Bronchial epithelial cell (primary cell): Measurements from ENCODE around the gene DCC. TPM values are rescaled to one million over a fixed set of nuclear protein-coding genes. Genes with fewer than 3 reads are reported as not detected.

ENCODE experiments used
- DNase-seq: peaks from one replicate; pipeline ENCODE4 v3.0.0-alpha.2; 2010; ENCODE audit warnings: low read depth
- FAIRE-seq: peaks from 2 replicates; lab custom pipeline; 2011; peaks lifted over from hg19 to GRCh38; lab: Jason Lieb, UNC
- H3K27me3 ChIP-seq: 2 replicates; pipeline ENCODE4 v1.5.1; 2011; ENCODE audit warnings: low read length; ENCODE audit not compliant: control insufficient read depth, insufficient read depth
- H3K36me3 ChIP-seq: 2 replicates; pipeline ENCODE4 v1.5.1; 2011; ENCODE audit warnings: low read length; ENCODE audit not compliant: control insufficient read depth, insufficient read depth
- H3K4me3 ChIP-seq: 2 replicates; pipeline ENCODE4 v1.5.1; 2011; ENCODE audit warnings: mild to moderate bottlenecking, low read depth, low read length, control low read depth
- total RNA-seq: library from RNA; depleted of rRNA; stranded (reverse); fragments of >200 nt; gene quantifications from 2 replicates; pipeline ENCODE4 v1.2.1, GENCODE V29; 2014
- TF ChIP-seq, protein P1 (sequence below): IDR thresholded peaks from 2 replicates; pipeline ENCODE4 v1.5.1; 2011; ENCODE audit warnings: mild to moderate bottlenecking, moderate library complexity, low read length, control low read depth, inconsistent platforms; ENCODE audit not compliant: insufficient read depth, severe bottlenecking

Gene DCC
- total RNA-seq, 1 donor from 2014 or later = not detected

DNA sequence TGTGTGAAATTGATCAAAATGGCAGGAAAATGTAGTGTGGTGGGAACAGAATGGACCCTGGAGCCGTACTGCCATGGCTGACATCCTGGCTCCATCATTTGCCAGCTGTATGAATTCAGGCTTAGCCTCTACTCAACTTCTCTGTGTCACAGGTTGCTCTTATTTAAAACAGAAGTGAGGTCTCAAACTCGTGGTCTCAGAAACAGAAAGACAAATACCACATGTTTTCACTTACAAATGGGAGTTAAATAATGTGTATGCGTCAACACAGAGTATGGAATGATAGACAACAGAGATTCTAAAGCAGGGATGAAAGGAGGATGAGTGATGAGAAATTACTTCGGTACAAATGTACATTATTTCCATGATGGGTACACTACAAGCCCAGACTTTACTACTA is 227.4 kb downstream of the DCC start:
- H3K4me3 ChIP-seq = no peak overlapping the region
- FAIRE-seq (no peak), DNase-seq (no peak)
- TF ChIP-seq, protein P1, sequence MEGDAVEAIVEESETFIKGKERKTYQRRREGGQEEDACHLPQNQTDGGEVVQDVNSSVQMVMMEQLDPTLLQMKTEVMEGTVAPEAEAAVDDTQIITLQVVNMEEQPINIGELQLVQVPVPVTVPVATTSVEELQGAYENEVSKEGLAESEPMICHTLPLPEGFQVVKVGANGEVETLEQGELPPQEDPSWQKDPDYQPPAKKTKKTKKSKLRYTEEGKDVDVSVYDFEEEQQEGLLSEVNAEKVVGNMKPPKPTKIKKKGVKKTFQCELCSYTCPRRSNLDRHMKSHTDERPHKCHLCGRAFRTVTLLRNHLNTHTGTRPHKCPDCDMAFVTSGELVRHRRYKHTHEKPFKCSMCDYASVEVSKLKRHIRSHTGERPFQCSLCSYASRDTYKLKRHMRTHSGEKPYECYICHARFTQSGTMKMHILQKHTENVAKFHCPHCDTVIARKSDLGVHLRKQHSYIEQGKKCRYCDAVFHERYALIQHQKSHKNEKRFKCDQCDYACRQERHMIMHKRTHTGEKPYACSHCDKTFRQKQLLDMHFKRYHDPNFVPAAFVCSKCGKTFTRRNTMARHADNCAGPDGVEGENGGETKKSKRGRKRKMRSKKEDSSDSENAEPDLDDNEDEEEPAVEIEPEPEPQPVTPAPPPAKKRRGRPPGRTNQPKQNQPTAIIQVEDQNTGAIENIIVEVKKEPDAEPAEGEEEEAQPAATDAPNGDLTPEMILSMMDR = no peak
- H3K27me3 ChIP-seq = no peaks in the 10 kb centered on the region
- no peaks in the 10 kb centered on the region for H3K36me3 ChIP-seq

DNA sequence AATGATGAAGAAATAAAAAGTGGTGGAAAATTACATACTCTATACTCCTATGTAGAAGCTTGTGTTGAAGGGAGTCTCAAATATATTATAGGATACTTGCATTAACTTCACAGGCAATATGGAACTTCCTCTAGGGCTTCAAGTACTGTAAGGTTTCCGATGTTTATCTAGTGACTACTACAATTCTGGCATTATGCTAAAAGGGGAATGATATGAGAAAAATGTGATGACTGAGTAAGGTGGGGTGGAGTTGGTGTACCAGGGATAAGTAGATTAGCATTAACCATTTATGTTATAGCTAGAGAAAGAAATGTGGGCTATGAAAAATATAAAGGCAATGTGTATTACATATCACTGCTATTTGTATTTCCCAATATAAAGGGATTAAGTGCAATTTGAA is 229.5 kb downstream of the DCC start:
- Histone ChIP-seq H3K4me3 (no peak overlapping the region), H3K36me3 (no peaks in the 10 kb centered on the region), H3K27me3 (no peaks in the 10 kb centered on the region)
- FAIRE-seq (no peak), DNase-seq (peak; percentile 47)
- TF ChIP-seq, protein P1 = no peak

DNA sequence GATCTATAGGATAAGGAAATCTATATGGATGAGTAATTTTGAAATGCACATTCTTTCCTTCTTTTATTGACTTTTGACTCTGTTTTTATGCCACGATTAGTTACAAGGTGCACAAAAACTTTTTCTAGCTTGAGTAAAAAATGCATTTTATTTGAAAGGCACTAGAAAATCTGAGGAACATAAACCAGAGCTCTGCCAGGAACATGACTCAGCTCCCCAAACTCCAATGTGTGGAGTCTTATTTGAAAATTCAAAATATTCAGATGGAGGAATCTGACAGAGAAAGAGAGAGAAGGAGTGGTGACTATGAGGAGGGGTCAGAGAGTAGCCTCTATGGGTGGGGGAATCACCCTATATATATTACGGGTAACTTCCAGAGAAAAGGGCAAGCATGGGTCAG is 231.0 kb downstream of the DCC start:
- H3K36me3 ChIP-seq = no peaks in the 10 kb centered on the region
- H3K4me3 ChIP-seq = no peak overlapping the region
- DNase-seq (no peak), FAIRE-seq (no peak)
- H3K27me3 ChIP-seq = no peaks in the 10 kb centered on the region
- TF ChIP-seq, protein P1 = no peak

DNA sequence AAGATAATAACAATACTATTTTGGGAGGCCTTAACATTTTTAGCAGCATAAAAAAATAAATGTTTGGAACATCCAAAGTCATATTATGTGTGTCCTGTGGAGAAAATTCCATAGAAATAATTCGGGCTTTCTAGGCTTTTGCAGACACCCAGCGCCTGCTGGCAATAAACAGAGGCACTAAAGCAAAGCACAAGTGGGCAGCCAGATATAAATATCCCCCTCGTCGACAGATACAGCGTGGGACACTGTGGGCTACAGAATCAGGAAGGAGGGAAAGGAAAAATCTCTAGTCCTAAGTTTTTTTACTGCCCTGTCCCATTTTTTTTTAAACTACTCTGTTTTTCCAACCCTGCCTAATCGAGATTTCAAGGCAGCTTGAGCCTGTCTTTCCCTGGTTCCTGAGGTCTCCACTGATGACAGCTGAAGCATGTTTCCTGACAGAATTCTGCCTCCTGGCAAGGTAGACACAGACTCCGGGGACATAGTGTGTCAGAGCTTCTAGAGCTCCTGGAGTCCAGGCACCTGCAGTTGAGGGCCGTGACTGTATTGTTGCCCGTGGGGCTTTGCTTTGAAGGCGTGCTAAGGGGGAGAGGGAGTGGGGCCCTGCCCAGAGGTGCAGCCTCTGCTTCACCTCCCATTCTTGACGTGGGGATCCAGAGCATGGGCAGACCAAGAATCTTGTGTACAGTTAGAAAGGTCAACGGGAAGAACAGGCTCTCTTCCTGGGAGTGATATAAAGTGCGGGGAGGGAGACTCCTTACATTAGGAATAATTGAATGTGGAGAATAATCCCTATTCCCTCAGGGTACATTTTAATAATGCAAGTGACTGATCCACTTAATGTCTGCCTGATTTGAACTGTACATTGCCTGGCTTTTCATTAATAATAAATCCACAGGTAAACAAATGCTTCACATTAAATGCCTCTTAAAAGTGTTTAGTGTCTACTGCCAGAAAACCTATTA is 232.3 kb downstream of the DCC start:
- Histone ChIP-seq H3K4me3 (no peak overlapping the region), H3K36me3 (no peaks in the 10 kb centered on the region), H3K27me3 (no peaks in the 10 kb centered on the region)
- DNase-seq (no peak), FAIRE-seq (no peak)
- TF ChIP-seq, protein P1 = no peak

DNA sequence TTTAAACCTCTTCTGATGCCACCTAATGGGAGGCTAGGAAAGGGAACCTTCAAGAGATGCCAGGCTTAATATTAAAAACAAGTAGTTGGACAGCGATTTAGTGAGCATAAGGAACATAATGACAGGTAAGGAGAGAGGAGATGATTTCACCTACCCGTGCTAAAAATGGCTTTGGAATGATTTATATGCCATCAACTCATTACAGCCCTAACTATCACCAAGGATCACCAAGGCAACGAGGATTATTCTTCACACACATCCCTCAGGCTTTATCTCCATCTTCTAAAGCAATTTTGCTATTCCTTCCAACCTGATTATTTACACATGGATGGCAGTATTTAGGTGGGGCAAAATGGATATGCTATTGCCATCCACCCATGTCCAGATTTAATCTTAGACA is 237.8 kb downstream of the DCC start:
- FAIRE-seq = no peak

More for the DNA sequence above, 237.8 kb downstream of the DCC start:
- TF ChIP-seq, protein P1 = no peak
- Histone ChIP-seq H3K27me3 (no peaks in the 10 kb centered on the region), H3K4me3 (no peak overlapping the region), H3K36me3 (no peaks in the 10 kb centered on the region)
- no peak for DNase-seq
